Neural crest cell (in vitro differentiated cells): ENCODE results near the gene ZNF277. TPM values are rescaled to one million over a fixed set of nuclear protein-coding genes. Genes with fewer than 3 reads are reported as not detected.

Experiments
- DNase-seq: peaks from one replicate; pipeline ENCODE4 v3.0.0; 2021; ENCODE audit warnings: low read depth, mixed read lengths, low spot score
- H3K27ac Mint-ChIP-seq: one replicate; pipeline ENCODE4 v1.8.0; 2021; ENCODE audit warnings: mild to moderate bottlenecking, mixed read lengths; ENCODE audit not compliant: unreplicated experiment
- H3K27me3 Mint-ChIP-seq: 2 replicates; pipeline ENCODE4 v1.8.0; 2021; ENCODE audit warnings: low read depth, mild to moderate bottlenecking, mixed read lengths
- H3K36me3 Mint-ChIP-seq: 2 replicates; pipeline ENCODE4 v1.8.0; 2021; ENCODE audit warnings: low read depth, mild to moderate bottlenecking, mixed read lengths
- H3K4me1 Mint-ChIP-seq: 2 replicates; pipeline ENCODE4 v1.8.0; 2021; ENCODE audit warnings: mixed read lengths
- H3K4me3 Mint-ChIP-seq: one replicate; pipeline ENCODE4 v1.8.0; 2021; ENCODE audit warnings: mild to moderate bottlenecking, mixed read lengths
- H3K9me3 Mint-ChIP-seq: 2 replicates; pipeline ENCODE4 v1.8.0; 2021; ENCODE audit warnings: mixed read lengths
- total RNA-seq: library from RNA; stranded (reverse); gene quantifications from 2 replicates; pipeline ENCODE4 v1.2.1, GENCODE V29; 2021
- TF ChIP-seq, protein P1 (sequence below): fragments of 200-600 bp; sonication (generic); conservative IDR thresholded peaks from 2 replicates; pipeline ENCODE4 v1.5.0; 2021; ENCODE audit warnings: antibody characterized with exemption, mild to moderate bottlenecking

ZNF277 gene
- total RNA-seq, 1 donor from 2014 or later = 20.2 TPM

DNA sequence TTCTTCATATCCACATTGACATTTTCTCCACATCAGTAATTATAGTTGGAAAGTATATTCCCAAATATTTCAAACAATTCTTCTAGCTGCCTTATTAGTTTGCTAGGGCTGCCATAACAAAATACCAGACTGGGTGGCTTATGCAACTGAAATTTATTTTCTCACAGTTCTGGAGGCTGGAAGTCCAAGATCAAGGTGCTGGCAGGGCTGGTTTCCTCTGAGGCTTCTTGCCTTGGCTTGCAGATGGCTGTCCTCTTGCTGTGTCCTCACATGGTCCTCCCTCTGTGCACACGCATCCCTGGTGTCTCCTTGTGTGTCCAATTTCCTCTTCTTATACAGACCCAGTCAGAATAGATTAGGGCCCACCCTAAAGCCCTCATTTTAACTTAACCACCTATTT, 34.8 kb upstream of the ZNF277 start:
- Mint-ChIP-seq H3K4me3 (no peak overlapping the region), H3K27me3 (no peaks in the 10 kb centered on the region), H3K4me1 (peaks cover 16% of the 10 kb centered on the region), H3K36me3 (no peaks in the 10 kb centered on the region), H3K27ac (no peak overlapping the region), H3K9me3 (no peaks in the 10 kb centered on the region)
- TF ChIP-seq, protein P1, sequence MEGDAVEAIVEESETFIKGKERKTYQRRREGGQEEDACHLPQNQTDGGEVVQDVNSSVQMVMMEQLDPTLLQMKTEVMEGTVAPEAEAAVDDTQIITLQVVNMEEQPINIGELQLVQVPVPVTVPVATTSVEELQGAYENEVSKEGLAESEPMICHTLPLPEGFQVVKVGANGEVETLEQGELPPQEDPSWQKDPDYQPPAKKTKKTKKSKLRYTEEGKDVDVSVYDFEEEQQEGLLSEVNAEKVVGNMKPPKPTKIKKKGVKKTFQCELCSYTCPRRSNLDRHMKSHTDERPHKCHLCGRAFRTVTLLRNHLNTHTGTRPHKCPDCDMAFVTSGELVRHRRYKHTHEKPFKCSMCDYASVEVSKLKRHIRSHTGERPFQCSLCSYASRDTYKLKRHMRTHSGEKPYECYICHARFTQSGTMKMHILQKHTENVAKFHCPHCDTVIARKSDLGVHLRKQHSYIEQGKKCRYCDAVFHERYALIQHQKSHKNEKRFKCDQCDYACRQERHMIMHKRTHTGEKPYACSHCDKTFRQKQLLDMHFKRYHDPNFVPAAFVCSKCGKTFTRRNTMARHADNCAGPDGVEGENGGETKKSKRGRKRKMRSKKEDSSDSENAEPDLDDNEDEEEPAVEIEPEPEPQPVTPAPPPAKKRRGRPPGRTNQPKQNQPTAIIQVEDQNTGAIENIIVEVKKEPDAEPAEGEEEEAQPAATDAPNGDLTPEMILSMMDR = no peak
- DNase-seq = no peak

GRCh38 chr7:112172870-112173567, 33.5 kb upstream of the ZNF277 start:
- no peaks in the 10 kb centered on the region for H3K27me3 Mint-ChIP-seq
- H3K4me1 Mint-ChIP-seq = peaks cover 16% of the 10 kb centered on the region
- no peak overlapping the region for H3K4me3 Mint-ChIP-seq
- no peaks in the 10 kb centered on the region for H3K36me3 Mint-ChIP-seq
- no peak for DNase-seq
- TF ChIP-seq, protein P1 = no peak
- no peaks in the 10 kb centered on the region for H3K9me3 Mint-ChIP-seq
- no peak overlapping the region for H3K27ac Mint-ChIP-seq

- Mint-ChIP-seq H3K36me3 (no peaks in the 10 kb centered on the region), H3K27me3 (no peaks in the 10 kb centered on the region), H3K27ac (no peak overlapping the region), H3K4me1 (peaks cover 16% of the 10 kb centered on the region), H3K9me3 (no peaks in the 10 kb centered on the region), H3K4me3 (no peak overlapping the region)
- TF ChIP-seq, protein P1 = no peak
- no peak for DNase-seq
Observed at GRCh38 chr7:112173568-112173905, 33.0 kb upstream of the ZNF277 start.

DNA sequence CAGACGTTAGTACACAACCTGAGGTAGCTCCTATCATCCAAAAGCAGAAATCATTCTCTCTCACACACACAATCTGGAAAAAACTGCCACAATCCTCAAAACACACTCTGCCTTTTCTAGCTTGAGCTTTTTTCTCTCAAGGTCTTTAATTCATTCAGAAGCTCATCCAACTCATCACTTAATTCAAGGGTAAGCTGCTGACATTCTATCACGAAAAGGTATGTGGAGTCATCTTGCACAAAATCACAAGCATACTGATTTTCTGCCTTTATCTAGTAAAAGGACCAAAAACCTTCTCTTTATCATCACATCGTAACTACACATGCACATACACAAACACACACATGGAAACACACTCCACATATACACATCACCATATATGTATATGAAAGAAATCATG, 32.3 kb upstream of the ZNF277 start:
- peaks cover 18% of the 10 kb centered on the region for H3K4me1 Mint-ChIP-seq
- no peak overlapping the region for H3K27ac Mint-ChIP-seq
- no peak overlapping the region for H3K4me3 Mint-ChIP-seq
- no peak for DNase-seq
- H3K27me3 Mint-ChIP-seq = no peaks in the 10 kb centered on the region
- no peaks in the 10 kb centered on the region for H3K9me3 Mint-ChIP-seq
- H3K36me3 Mint-ChIP-seq = no peaks in the 10 kb centered on the region
- TF ChIP-seq, protein P1 = no peak

DNA sequence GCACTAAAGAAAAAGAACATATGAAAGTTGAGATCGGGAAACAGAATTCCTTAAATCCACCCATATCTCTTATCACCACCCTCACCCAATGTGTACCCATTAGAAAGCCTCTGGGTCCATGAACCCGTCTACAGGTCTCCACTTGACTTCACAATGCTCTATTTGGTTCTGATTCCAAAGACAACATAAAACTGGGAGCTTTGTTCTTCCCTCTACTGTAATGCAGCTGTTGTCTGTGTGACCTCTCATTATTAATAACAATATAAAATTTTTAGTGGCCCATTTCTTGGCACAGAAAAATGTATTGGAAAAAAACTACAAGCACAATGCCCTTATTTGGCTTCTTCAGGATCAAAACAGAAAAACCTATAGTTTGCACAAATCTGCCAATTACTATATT, 30.3 kb upstream of the ZNF277 start:
- H3K4me1 Mint-ChIP-seq = peaks cover 34% of the 10 kb centered on the region
- DNase-seq = no peak

More for the DNA sequence above, 30.3 kb upstream of the ZNF277 start:
- Mint-ChIP-seq H3K27ac (no peak overlapping the region), H3K36me3 (no peaks in the 10 kb centered on the region), H3K4me3 (no peak overlapping the region), H3K9me3 (no peaks in the 10 kb centered on the region), H3K27me3 (no peaks in the 10 kb centered on the region)
- TF ChIP-seq, protein P1 = no peak
